ENCODE data around the gene GUCY2D. TPM values are rescaled to one million over a fixed set of nuclear protein-coding genes. Genes with fewer than 3 reads are reported as not detected.

The GUCY2D gene
- total and polyA plus RNA-seq, 7 donors = not detected

DNA sequence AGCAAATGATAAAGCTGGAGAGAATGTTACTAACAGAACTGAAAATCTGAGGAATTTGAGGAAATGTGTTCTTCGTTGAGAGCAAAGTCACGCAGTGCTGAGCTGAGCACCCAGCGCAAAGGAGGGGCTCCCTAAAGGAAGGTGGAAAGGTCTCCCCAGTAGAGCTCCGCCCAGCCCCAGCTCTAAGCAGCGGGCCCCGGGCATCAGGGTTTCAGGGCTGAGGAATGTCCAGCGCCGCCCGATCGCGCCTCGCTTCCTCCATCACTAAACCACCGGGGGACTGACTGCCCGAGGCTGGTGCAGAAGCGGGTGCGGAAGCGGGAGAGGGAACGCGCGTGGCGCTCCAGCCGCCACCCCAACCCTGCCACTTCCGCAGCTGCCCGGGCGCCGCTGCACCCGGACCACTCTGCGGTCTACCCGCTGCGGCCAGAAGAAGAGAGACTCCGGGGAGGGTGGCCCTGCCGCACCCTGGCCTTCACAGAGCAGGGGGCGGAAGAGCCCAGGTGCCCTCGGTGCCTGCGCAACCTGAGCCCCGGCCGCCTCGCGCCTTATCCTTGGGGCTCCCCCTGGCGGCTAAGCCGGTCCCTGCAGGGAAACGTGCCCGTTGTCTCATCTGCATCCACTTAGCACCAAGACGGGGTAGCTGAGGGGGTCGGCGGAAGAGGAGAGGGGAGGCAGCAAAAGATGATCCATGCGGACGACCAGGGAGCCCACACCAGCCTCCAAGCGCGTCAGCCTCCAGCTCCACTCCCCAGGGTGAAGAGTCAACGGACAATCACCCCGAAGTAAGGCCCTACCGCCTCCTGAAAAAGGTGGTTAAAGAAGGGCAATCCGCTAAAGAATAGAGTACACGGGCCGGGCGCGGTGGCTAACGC, 12.4 kb upstream of the GUCY2D start:
- Histone ChIP-seq H3K36me3 (ENCODE audit: insufficient read depth in 1 of 2, low read depth in 1 of 2) (no peaks in the 10 kb centered on the region), H3K4me3 (peak overlapping the region; percentile 79), H3K27ac (no peak overlapping the region), H3K4me1 (no peaks in the 10 kb centered on the region), H3K27me3 (ENCODE audit: insufficient read depth in 3 of 3, low read length in 2 of 3) (no peaks in the 10 kb centered on the region), H3K9me3 (no peaks in the 10 kb centered on the region)
- DNase-seq (peak; percentile 83 to 90), ATAC-seq (peak; percentile 89 to 96 (median 90))
- TF ChIP-seq CTCF (IDR thresholded peaks at IDR 0.05) = peak; percentile 95
- WGBS, 3 donors = 4 to 6% (median 4%) methylated on average over 53 to 59 of the region's 59 CpGs
- intact Hi-C loops (cut with DNase I) = loop anchor here (1.0 to 5.0 kb wide), 5 partner anchors 67 to 243 kb away; partner anchors contain the start of gene CYB5D1 (in 1 of the 2)

- intact Hi-C loops (cut with DNase I) = loop anchor here in 1 of 2 donors (5.0 kb wide), 1 partner anchor 65 kb away; no protein-coding TSS in a partner anchor
- DNase-seq = no peak
- no peak for ATAC-seq
- WGBS, 3 donors = 88 to 93% (median 93%) methylated on average over 2 of the region's 2 CpGs
- Histone ChIP-seq H3K27ac (no peak overlapping the region), H3K36me3 (ENCODE audit: insufficient read depth in 1 of 2, low read depth in 1 of 2) (no peaks in the 10 kb centered on the region), H3K27me3 (ENCODE audit: insufficient read depth in 3 of 3, low read length in 2 of 3) (no peaks in the 10 kb centered on the region), H3K4me1 (no peaks in the 10 kb centered on the region), H3K9me3 (no peaks in the 10 kb centered on the region), H3K4me3 (no peak overlapping the region)
- no peak for TF ChIP-seq CTCF (IDR thresholded peaks at IDR 0.05)
These were observed 9.9 kb upstream of the GUCY2D start for GRCh38 chr17:7992516-7992915.

GRCh38 chr17:7992924-7993323, 9.5 kb upstream of the GUCY2D start:
- intact Hi-C loops (cut with DNase I) = loop anchor here in 1 of 2 donors (5.0 kb wide), 1 partner anchor 64 kb away; no protein-coding TSS in a partner anchor
- Histone ChIP-seq H3K4me1 (no peaks in the 10 kb centered on the region), H3K27ac (no peak overlapping the region), H3K36me3 (ENCODE audit: insufficient read depth in 1 of 2, low read depth in 1 of 2) (no peaks in the 10 kb centered on the region), H3K4me3 (no peak overlapping the region), H3K27me3 (ENCODE audit: insufficient read depth in 3 of 3, low read length in 2 of 3) (no peaks in the 10 kb centered on the region), H3K9me3 (no peaks in the 10 kb centered on the region)
- DNase-seq = no peak
- WGBS, 3 donors = 60 to 74% (median 66%) methylated on average over 3 of the region's 3 CpGs
- ATAC-seq = no peak
- TF ChIP-seq CTCF (IDR thresholded peaks at IDR 0.05) = no peak

GRCh38 chr17:7993972-7994589, 8.3 kb upstream of the GUCY2D start:
- Histone ChIP-seq H3K36me3 (ENCODE audit: insufficient read depth in 1 of 2, low read depth in 1 of 2) (no peaks in the 10 kb centered on the region), H3K4me1 (no peaks in the 10 kb centered on the region), H3K27me3 (ENCODE audit: insufficient read depth in 3 of 3, low read length in 2 of 3) (no peaks in the 10 kb centered on the region), H3K27ac (peak overlapping the region; percentile 36), H3K4me3 (no peak overlapping the region), H3K9me3 (no peaks in the 10 kb centered on the region)
- intact Hi-C loops (cut with DNase I) = loop anchor here in 1 of 2 donors (5.0 kb wide), 1 partner anchor 63 kb away; no protein-coding TSS in a partner anchor
- TF ChIP-seq CTCF (IDR thresholded peaks at IDR 0.05) = no peak
- ATAC-seq = no peak
- 71 to 73% (median 71%) methylated on average over 27 of the region's 27 CpGs for WGBS, 3 donors
- DNase-seq = no peak

Measured in psoas muscle (tissue), 8 donors.